Liver (tissue), 9 donors: ENCODE data around the gene KCNJ5. TPM values are rescaled to one million over a fixed set of nuclear protein-coding genes. Genes with fewer than 3 reads are reported as not detected.

Experiments used
- DNase-seq: peaks from one replicate; pipeline ENCODE4 v3.0.0-alpha.2; 2017; ENCODE audit warnings: low spot score
- H3K27ac ChIP-seq, 2 donors: one replicate each; pipeline ENCODE4 v1.7.0; 2013; ENCODE audit warnings: inconsistent platforms in 2 of 2, low read length in 2 of 2, control low read depth in 1 of 2, low read depth in 1 of 2, mild to moderate bottlenecking in 1 of 2
- H3K27me3 ChIP-seq, 4 donors: one replicate each; pipeline versions ENCODE4 v1.6.1 to v1.7.0; 2013; ENCODE audit warnings: low read length in 3 of 4, inconsistent platforms in 1 of 4, mild to moderate bottlenecking in 1 of 4, moderate library complexity in 1 of 4; ENCODE audit not compliant: control insufficient read depth in 4 of 4, insufficient read depth in 4 of 4
- H3K36me3 ChIP-seq, 4 donors: one replicate each; pipeline versions ENCODE4 v1.6.1 to v1.7.0; 2013; ENCODE audit warnings: low read length in 3 of 4, mild to moderate bottlenecking in 3 of 4, low read depth in 1 of 4, moderate library complexity in 1 of 4; ENCODE audit not compliant: control insufficient read depth in 4 of 4, insufficient read depth in 3 of 4
- H3K4me1 ChIP-seq, 4 donors: one replicate each; pipeline versions ENCODE4 v1.6.1 to v1.7.0; 2013; ENCODE audit warnings: low read length in 3 of 4, mild to moderate bottlenecking in 3 of 4, moderate library complexity in 1 of 4; ENCODE audit not compliant: control insufficient read depth in 4 of 4, insufficient read depth in 4 of 4
- H3K4me3 ChIP-seq, 3 donors: one replicate each; pipeline versions ENCODE4 v1.6.1 to v1.7.0; 2013; ENCODE audit warnings: low read length in 3 of 3, control low read depth in 1 of 3, low read depth in 1 of 3, mild to moderate bottlenecking in 1 of 3
- H3K9ac ChIP-seq, 2 donors: one replicate each; pipeline ENCODE4 v1.7.0; 2013; ENCODE audit warnings: low read length in 2 of 2, mild to moderate bottlenecking in 2 of 2, moderate library complexity in 2 of 2, control low read depth in 1 of 2, low read depth in 1 of 2
- H3K9me3 ChIP-seq, 4 donors: one replicate each; pipeline versions ENCODE4 v1.6.1 to v1.7.0; 2013; ENCODE audit warnings: low read length in 3 of 4; ENCODE audit not compliant: control insufficient read depth in 4 of 4
- FOXA1 ChIP-seq: IDR thresholded peaks from 2 replicates; pipeline ENCODE4 v1.6.1; 2016; ENCODE audit warnings: antibody characterized with exemption
- GABPA ChIP-seq, 2 donors: IDR thresholded peaks in 1 of 2; conservative IDR thresholded peaks in 1 of 2; 2 replicates each; pipeline ENCODE4 v1.6.1; 2016; ENCODE audit warnings: antibody characterized with exemption in 2 of 2, mild to moderate bottlenecking in 1 of 2, moderate library complexity in 1 of 2
- HNF4A ChIP-seq, 2 donors: conservative IDR thresholded peaks; 2 replicates each; pipeline ENCODE4 v1.6.1; 2016; ENCODE audit warnings: antibody characterized with exemption in 2 of 2, mild to moderate bottlenecking in 2 of 2
- HNF4G ChIP-seq: IDR thresholded peaks from 2 replicates; pipeline ENCODE4 v1.6.1; 2016; ENCODE audit warnings: antibody characterized with exemption
- JUND ChIP-seq, 2 donors: IDR thresholded peaks; 2 replicates each; pipeline ENCODE4 v1.6.1; 2016; ENCODE audit warnings: antibody characterized with exemption in 2 of 2
- NR2F2 ChIP-seq: IDR thresholded peaks from 2 replicates; pipeline ENCODE4 v1.6.1; 2016; ENCODE audit warnings: antibody characterized with exemption
- RAD21 ChIP-seq, 2 donors: IDR thresholded peaks; 2 replicates each; pipeline ENCODE4 v1.6.1; 2016; ENCODE audit warnings: antibody characterized with exemption in 2 of 2, mild to moderate bottlenecking in 2 of 2
- RXRA ChIP-seq, 2 donors: IDR thresholded peaks; 2 replicates each; pipeline ENCODE4 v1.6.1; 2017 to 2018; ENCODE audit warnings: antibody characterized with exemption in 2 of 2, mild to moderate bottlenecking in 1 of 2
- SP1 ChIP-seq: IDR thresholded peaks from 2 replicates; pipeline ENCODE4 v1.6.1; 2018; ENCODE audit warnings: antibody characterized with exemption, mild to moderate bottlenecking
- YY1 ChIP-seq: IDR thresholded peaks from 2 replicates; pipeline ENCODE4 v1.6.1; 2016; ENCODE audit warnings: antibody characterized with exemption, mild to moderate bottlenecking
- WGBS: extraction: QIAGEN DNeasy Blood & Tissue Kit; methylation state at CpG from one replicate; pipeline ENCODE4 v1.1.7; 2013; 5-methylcytosine and 5-hydroxymethylcytosine counted together
- polyA plus RNA-seq, 2 donors: library from polyadenylated mRNA; stranded (reverse) in 1 of 2; unstranded in 1 of 2; fragments of 200-250 nt in 1 of 2; fragments of >200 nt in 1 of 2; fragmentation: Nextera tagmentation in 1 of 2; extraction: Ambion mirVana in 1 of 2; gene quantifications; one replicate each; pipeline versions ENCODE4 v1.2.1 to v1.2.3, GENCODE V29; 2013 to 2015
- total RNA-seq, 2 donors: library from RNA; depleted of rRNA; stranded (reverse); fragments of >200 nt; gene quantifications; one replicate each; pipeline ENCODE4 v1.2.3, GENCODE V29; 2014
- TF ChIP-seq, protein P1 (sequence below): fragments of 150-350 bp; IDR thresholded peaks from 2 replicates; pipeline ENCODE4 v1.5.1; 2017; ENCODE audit warnings: improper control_type of control experiment, low read depth, low read length; ENCODE audit not compliant: missing input control
- TF ChIP-seq, protein P2 (sequence below): IDR thresholded peaks from 2 replicates; pipeline ENCODE4 v1.6.1; 2016; ENCODE audit warnings: antibody characterized with exemption
- TF ChIP-seq, protein P3 (sequence below): IDR thresholded peaks from 2 replicates; pipeline ENCODE4 v1.6.1; 2016; ENCODE audit warnings: antibody characterized with exemption, mild to moderate bottlenecking
- donor health status: healthy.
- donor health status: healthy.
- donor health status: healthy.
- donor health status: healthy.
- donor health status: healthy.

Gene KCNJ5
- total and polyA plus RNA-seq, 4 donors, result 0.04 to 0.08 (median 0.06) TPM

DNA sequence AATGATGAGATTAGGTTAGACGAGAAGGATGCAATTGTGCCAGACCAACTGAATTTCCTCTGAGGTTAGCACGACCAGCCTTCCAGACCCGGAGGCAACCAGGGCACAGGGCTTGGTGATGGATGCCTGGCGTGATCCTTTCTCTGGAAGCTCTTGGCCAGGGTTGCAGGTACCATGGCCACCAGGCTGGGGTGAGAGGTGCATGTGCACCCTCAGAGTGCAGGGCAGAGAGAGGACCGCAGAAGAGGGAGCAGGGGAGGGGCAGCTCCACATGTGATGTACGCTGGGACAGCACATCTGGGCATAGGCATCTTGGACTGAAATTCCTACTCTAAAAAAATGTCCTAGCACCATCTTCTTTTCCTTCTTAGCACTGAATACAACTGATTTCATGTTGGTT, 34.9 kb upstream of the KCNJ5 start:
- H3K4me3 ChIP-seq, result no peak overlapping the region
- WGBS, result 93% methylated on average over 6 of the region's 6 CpGs
- H3K4me1 ChIP-seq, result peaks cover 5 to 17% (median 8%) of the 10 kb centered on the region in 4 donors
- DNase-seq, result no peak
- H3K9me3 ChIP-seq, result no peaks in the 10 kb centered on the region
- H3K9ac ChIP-seq, result no peak overlapping the region
- no peak overlapping the region for H3K27ac ChIP-seq
- H3K36me3 ChIP-seq, result no peaks in the 10 kb centered on the region
- no peaks in the 10 kb centered on the region for H3K27me3 ChIP-seq
- no peak for TF ChIP-seq FOXA1
- TF ChIP-seq GABPA (IDR thresholded peaks at IDR 0.05 in 1 of 2, conservative IDR thresholded peaks at IDR 0.05 in 1 of 2), result no peak
- TF ChIP-seq SP1, result no peak
- TF ChIP-seq NR2F2, result no peak
- TF ChIP-seq YY1, result no peak

DNA sequence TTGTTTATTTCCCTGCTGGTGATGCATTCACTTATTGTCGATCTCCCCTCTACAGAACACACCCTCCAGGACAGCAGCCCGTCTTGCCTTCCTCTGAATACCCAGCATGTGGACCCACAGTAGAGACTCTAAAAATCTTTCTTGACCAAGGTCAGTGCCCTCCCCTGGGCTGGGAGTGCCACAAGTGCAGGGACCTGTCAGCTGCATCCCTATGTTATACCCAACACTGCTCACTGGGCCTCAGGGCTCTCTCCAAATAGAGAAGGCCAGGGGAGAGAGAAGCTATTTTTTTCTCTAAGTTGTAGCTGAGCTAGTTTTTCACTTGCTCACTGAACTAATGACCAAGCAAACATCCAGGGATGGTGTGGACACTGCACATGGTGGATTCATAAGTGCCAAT, 33.8 kb upstream of the KCNJ5 start:
- H3K9me3 ChIP-seq, result no peaks in the 10 kb centered on the region
- no peak overlapping the region for H3K4me3 ChIP-seq
- H3K36me3 ChIP-seq, result no peaks in the 10 kb centered on the region
- peaks cover 0 to 14% (median 4%) of the 10 kb centered on the region in 4 donors for H3K4me1 ChIP-seq
- no peak overlapping the region for H3K9ac ChIP-seq
- no peak overlapping the region for H3K27ac ChIP-seq
- TF ChIP-seq HNF4G, result no peak
- no peak for TF ChIP-seq NR2F2
- no peak for TF ChIP-seq RAD21 (IDR thresholded peaks at IDR 0.05)
- no peak for TF ChIP-seq HNF4A (conservative IDR thresholded peaks at IDR 0.05)
- TF ChIP-seq, protein P1, sequence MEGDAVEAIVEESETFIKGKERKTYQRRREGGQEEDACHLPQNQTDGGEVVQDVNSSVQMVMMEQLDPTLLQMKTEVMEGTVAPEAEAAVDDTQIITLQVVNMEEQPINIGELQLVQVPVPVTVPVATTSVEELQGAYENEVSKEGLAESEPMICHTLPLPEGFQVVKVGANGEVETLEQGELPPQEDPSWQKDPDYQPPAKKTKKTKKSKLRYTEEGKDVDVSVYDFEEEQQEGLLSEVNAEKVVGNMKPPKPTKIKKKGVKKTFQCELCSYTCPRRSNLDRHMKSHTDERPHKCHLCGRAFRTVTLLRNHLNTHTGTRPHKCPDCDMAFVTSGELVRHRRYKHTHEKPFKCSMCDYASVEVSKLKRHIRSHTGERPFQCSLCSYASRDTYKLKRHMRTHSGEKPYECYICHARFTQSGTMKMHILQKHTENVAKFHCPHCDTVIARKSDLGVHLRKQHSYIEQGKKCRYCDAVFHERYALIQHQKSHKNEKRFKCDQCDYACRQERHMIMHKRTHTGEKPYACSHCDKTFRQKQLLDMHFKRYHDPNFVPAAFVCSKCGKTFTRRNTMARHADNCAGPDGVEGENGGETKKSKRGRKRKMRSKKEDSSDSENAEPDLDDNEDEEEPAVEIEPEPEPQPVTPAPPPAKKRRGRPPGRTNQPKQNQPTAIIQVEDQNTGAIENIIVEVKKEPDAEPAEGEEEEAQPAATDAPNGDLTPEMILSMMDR, result no peak
- TF ChIP-seq, protein P2, sequence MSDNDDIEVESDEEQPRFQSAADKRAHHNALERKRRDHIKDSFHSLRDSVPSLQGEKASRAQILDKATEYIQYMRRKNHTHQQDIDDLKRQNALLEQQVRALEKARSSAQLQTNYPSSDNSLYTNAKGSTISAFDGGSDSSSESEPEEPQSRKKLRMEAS, result no peak
- TF ChIP-seq, protein P3, sequence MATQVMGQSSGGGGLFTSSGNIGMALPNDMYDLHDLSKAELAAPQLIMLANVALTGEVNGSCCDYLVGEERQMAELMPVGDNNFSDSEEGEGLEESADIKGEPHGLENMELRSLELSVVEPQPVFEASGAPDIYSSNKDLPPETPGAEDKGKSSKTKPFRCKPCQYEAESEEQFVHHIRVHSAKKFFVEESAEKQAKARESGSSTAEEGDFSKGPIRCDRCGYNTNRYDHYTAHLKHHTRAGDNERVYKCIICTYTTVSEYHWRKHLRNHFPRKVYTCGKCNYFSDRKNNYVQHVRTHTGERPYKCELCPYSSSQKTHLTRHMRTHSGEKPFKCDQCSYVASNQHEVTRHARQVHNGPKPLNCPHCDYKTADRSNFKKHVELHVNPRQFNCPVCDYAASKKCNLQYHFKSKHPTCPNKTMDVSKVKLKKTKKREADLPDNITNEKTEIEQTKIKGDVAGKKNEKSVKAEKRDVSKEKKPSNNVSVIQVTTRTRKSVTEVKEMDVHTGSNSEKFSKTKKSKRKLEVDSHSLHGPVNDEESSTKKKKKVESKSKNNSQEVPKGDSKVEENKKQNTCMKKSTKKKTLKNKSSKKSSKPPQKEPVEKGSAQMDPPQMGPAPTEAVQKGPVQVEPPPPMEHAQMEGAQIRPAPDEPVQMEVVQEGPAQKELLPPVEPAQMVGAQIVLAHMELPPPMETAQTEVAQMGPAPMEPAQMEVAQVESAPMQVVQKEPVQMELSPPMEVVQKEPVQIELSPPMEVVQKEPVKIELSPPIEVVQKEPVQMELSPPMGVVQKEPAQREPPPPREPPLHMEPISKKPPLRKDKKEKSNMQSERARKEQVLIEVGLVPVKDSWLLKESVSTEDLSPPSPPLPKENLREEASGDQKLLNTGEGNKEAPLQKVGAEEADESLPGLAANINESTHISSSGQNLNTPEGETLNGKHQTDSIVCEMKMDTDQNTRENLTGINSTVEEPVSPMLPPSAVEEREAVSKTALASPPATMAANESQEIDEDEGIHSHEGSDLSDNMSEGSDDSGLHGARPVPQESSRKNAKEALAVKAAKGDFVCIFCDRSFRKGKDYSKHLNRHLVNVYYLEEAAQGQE, result no peak
- no peaks in the 10 kb centered on the region for H3K27me3 ChIP-seq
- WGBS, result 83% methylated on average over 2 of the region's 2 CpGs
- no peak for DNase-seq

DNA sequence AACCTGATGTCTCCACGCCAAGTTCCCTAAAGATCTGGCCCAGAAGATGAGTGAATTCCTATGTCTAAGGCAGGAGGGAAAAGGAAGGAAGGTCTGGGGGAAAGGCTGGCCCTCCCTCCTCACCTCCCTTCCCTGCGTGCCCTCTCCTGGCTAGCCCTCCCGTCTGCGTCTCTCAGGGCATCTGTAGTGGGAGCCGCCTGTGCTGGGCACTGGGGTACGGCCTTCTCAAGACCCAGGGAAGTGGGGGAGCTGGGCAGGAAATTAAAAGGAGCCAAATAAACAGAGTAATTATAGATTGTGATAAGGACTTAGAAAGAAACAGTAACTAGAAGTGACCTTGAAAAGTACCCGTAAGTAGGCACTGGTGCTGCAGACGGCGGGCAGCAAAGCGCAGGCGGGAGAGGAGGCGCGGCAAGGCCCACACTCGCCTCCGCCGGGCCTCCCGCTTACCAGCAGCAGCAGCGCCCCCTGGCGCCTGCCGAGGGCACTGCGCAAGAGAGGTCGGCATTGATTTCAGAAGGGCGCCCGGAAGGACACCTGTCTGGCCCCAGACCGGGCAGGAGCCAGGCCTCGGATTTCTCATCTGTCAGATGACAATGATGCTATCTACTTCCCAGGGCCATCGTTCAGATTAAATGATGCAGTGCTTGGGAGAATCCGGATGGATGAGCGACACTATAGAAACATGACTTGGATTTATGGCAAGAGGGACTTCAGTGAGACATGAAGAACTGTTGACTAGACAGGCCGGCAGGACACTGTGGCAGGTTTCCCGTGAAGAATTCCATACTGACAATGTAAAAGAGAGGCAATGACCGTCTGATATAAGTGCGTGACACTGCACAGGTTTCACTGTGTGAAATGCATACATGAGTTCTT, 31.4 kb upstream of the KCNJ5 start:
- no peak overlapping the region for H3K27ac ChIP-seq
- H3K4me3 ChIP-seq, result no peak overlapping the region
- H3K36me3 ChIP-seq, result no peaks in the 10 kb centered on the region
- DNase-seq, result peak; percentile 70
- no peak overlapping the region for H3K9ac ChIP-seq
- H3K4me1 ChIP-seq, result peaks cover 0 to 9% (median 0%) of the 10 kb centered on the region in 4 donors
- no peak for TF ChIP-seq HNF4A (conservative IDR thresholded peaks at IDR 0.05)
- TF ChIP-seq RXRA (IDR thresholded peaks at IDR 0.05), result no peak
- peak; percentile 11 for TF ChIP-seq NR2F2
- TF ChIP-seq, protein P1, result peak; percentile 74
- TF ChIP-seq RAD21 (IDR thresholded peaks at IDR 0.05), result peak; percentile 72 to 80
- no peak for TF ChIP-seq JUND (IDR thresholded peaks at IDR 0.05)
- H3K9me3 ChIP-seq, result no peaks in the 10 kb centered on the region
- WGBS, result 31% methylated on average over 33 of the region's 33 CpGs
- no peaks in the 10 kb centered on the region for H3K27me3 ChIP-seq
